H1 (cell line): ENCODE data around the gene SMAD6. TPM values are rescaled to one million over a fixed set of nuclear protein-coding genes. Genes with fewer than 3 reads are reported as not detected.
A peak's percentile ranks its signal among the peaks of the same experiment; 100 is the strongest.

ENCODE experiments used
- CTCF ChIA-PET: fragments of 300-600 bp; sonication (Branson Sonifier 250); formaldehyde crosslinking; loops from one replicate; lab custom pipeline; 2021; ENCODE audit not compliant: partially characterized antibody; lab: Charles Lee
- POLR2A ChIA-PET: fragments of 300-600 bp; sonication (Branson Sonifier 250); formaldehyde crosslinking; loops from one replicate; lab custom pipeline; 2021; ENCODE audit warnings: inconsistent platforms; ENCODE audit not compliant: partially characterized antibody; lab: Charles Lee
- DNase-seq, 2 experiments: peaks; one replicate each; pipeline versions ENCODE4 v3.0.0 to v3.0.0-alpha.2; 2010 to 2022; ENCODE audit warnings: low spot score in 2 of 2, low read depth in 1 of 2, mixed read lengths in 1 of 2
- FAIRE-seq: peaks from 2 replicates; lab custom pipeline; 2011; peaks lifted over from hg19 to GRCh38; lab: Jason Lieb, UNC
- H2AFZ ChIP-seq: 2 replicates; pipeline ENCODE4 v1.8.1; 2012; ENCODE audit warnings: low read length, inconsistent platforms
- H2AK5ac ChIP-seq: 2 replicates; pipeline ENCODE4 v1.6.1; 2013; ENCODE audit warnings: low read depth, low read length
- H2BK120ac ChIP-seq: replicated peaks from 2 replicates; pipeline ENCODE3; 2013; ENCODE audit warnings: low read depth, low read length, inconsistent platforms
- H2BK12ac ChIP-seq: 2 replicates; pipeline ENCODE4 v1.6.1; 2013; ENCODE audit warnings: low read depth, low read length
- H2BK15ac ChIP-seq: 2 replicates; pipeline ENCODE4 v1.6.1; 2013; ENCODE audit warnings: low read length
- H2BK20ac ChIP-seq: 2 replicates; pipeline ENCODE4 v1.6.1; 2013; ENCODE audit warnings: low read length
- H2BK5ac ChIP-seq: 2 replicates; pipeline ENCODE4 v1.6.1; 2013; ENCODE audit warnings: low read depth, low read length
- H3K14ac ChIP-seq: 2 replicates; pipeline ENCODE4 v1.6.1; 2013; ENCODE audit warnings: inconsistent platforms; ENCODE audit not compliant: insufficient read length
- H3K18ac ChIP-seq: 2 replicates; pipeline ENCODE4 v1.6.1; 2013; ENCODE audit warnings: low read length; ENCODE audit errors: extremely low read depth
- H3K23ac ChIP-seq: 2 replicates; pipeline ENCODE4 v1.6.1; 2013; ENCODE audit warnings: inconsistent platforms; ENCODE audit not compliant: insufficient read length
- H3K23me2 ChIP-seq: 2 replicates; pipeline ENCODE4 v1.6.1; 2013; ENCODE audit warnings: low read depth, low read length
- H3K27ac ChIP-seq: 2 replicates; pipeline ENCODE4 v1.6.1; 2011; ENCODE audit warnings: low read depth, low read length, inconsistent platforms
- H3K27me3 ChIP-seq, 4 experiments: replicated peaks in 1 of 4; 1 replicate in 1 of 4; 2 replicates in 3 of 4; pipeline versions ENCODE4 v1.6.1 to v1.8.1; 2011 to 2013; ENCODE audit warnings: low read length in 3 of 4, mild to moderate bottlenecking in 3 of 4, inconsistent platforms in 2 of 4, mixed read lengths in 2 of 4, moderate library complexity in 1 of 4; ENCODE audit not compliant: control insufficient read depth in 3 of 4, insufficient read depth in 3 of 4; ENCODE audit errors: extremely low read depth in 1 of 4
- H3K36me3 ChIP-seq, 4 experiments: 2 replicates each; pipeline versions ENCODE4 v1.6.1 to v1.8.1; 2011 to 2013; ENCODE audit warnings: mild to moderate bottlenecking in 4 of 4, low read length in 3 of 4, moderate library complexity in 2 of 4, control low read depth in 1 of 4, inconsistent platforms in 1 of 4; ENCODE audit not compliant: insufficient read depth in 4 of 4, control insufficient read depth in 2 of 4
- H3K4ac ChIP-seq: replicated peaks from 2 replicates; pipeline ENCODE3; 2013; ENCODE audit warnings: low read length, low read depth, mixed read lengths, inconsistent platforms; ENCODE audit not compliant: insufficient read length
- H3K4me1 ChIP-seq, 4 experiments: replicated peaks in 1 of 4; 1 replicate in 1 of 4; 2 replicates in 3 of 4; pipeline versions ENCODE4 v1.6.1 to v1.8.1; 2011 to 2013; ENCODE audit warnings: low read length in 3 of 4, inconsistent platforms in 2 of 4, mixed read lengths in 1 of 4; ENCODE audit not compliant: insufficient read depth in 4 of 4, control insufficient read depth in 3 of 4
- H3K4me2 ChIP-seq, 2 experiments: 2 replicates each; pipeline versions ENCODE4 v1.6.1 to v1.8.1; 2011 to 2013; ENCODE audit warnings: low read depth in 2 of 2, low read length in 2 of 2, control low read depth in 1 of 2, inconsistent platforms in 1 of 2, mild to moderate bottlenecking in 1 of 2; ENCODE audit not compliant: insufficient read depth in 1 of 2
- H3K4me3 ChIP-seq, 4 experiments: fragments of 200-600, 300-600 bp in 1 of 4; sonication (generic), shearing (Covaris generic), sonication (Bioruptor Twin) in 1 of 4; 2 replicates each; pipeline versions ENCODE4 v1.5.1 to v1.8.1; 2011 to 2016; ENCODE audit warnings: low read length in 4 of 4, low read depth in 3 of 4, control low read depth in 2 of 4, inconsistent platforms in 2 of 4, mild to moderate bottlenecking in 2 of 4, mixed read lengths in 1 of 4, moderate library complexity in 1 of 4; ENCODE audit not compliant: insufficient read depth in 2 of 4; ENCODE audit errors: extremely low read depth in 1 of 4
- H3K56ac ChIP-seq: replicated peaks from 2 replicates; pipeline ENCODE3; 2013; ENCODE audit warnings: low read depth, mild to moderate bottlenecking, mixed read lengths, low read length, inconsistent platforms; ENCODE audit not compliant: insufficient read length
- H3K79me1 ChIP-seq: 2 replicates; pipeline ENCODE4 v1.6.1; 2013; ENCODE audit warnings: low read depth, low read length, control low read depth
- H3K79me2 ChIP-seq, 2 experiments: 2 replicates each; pipeline versions ENCODE4 v1.6.1 to v1.8.1; 2012 to 2013; ENCODE audit warnings: low read length in 2 of 2, mild to moderate bottlenecking in 2 of 2, inconsistent platforms in 1 of 2; ENCODE audit not compliant: insufficient read depth in 2 of 2, control insufficient read depth in 1 of 2
- H3K9ac ChIP-seq, 4 experiments: replicated peaks in 1 of 4; 1 replicate in 1 of 4; 2 replicates in 3 of 4; pipeline versions ENCODE4 v1.6.1 to v1.8.1; 2011 to 2013; ENCODE audit warnings: low read depth in 3 of 4, low read length in 3 of 4, control low read depth in 2 of 4, mild to moderate bottlenecking in 2 of 4, moderate library complexity in 2 of 4, inconsistent platforms in 1 of 4; ENCODE audit errors: extremely low read depth in 1 of 4
- H3K9me3 ChIP-seq, 2 experiments: 2 replicates each; pipeline versions ENCODE4 v1.6.1 to v1.8.1; 2012 to 2013; ENCODE audit warnings: mild to moderate bottlenecking in 2 of 2, moderate library complexity in 2 of 2, control low read depth in 1 of 2, inconsistent platforms in 1 of 2, low read depth in 1 of 2, low read length in 1 of 2, mixed read lengths in 1 of 2; ENCODE audit not compliant: insufficient read depth in 2 of 2
- H4K20me1 ChIP-seq, 2 experiments: replicated peaks in 1 of 2; 2 replicates each; pipeline versions ENCODE3 to v1.8.1; 2011 to 2013; ENCODE audit warnings: inconsistent platforms in 2 of 2, low read length in 2 of 2, mild to moderate bottlenecking in 1 of 2; ENCODE audit not compliant: insufficient read depth in 2 of 2, control insufficient read depth in 1 of 2
- H4K5ac ChIP-seq: 2 replicates; pipeline ENCODE4 v1.6.1; 2013; ENCODE audit warnings: low read length, low read depth, mixed read lengths, inconsistent platforms; ENCODE audit not compliant: insufficient read length
- H4K8ac ChIP-seq: 2 replicates; pipeline ENCODE4 v1.8.0; 2013; ENCODE audit warnings: mild to moderate bottlenecking, moderate library complexity, low read length, inconsistent platforms; ENCODE audit not compliant: insufficient read depth; ENCODE audit errors: extremely low read depth
- H4K91ac ChIP-seq: replicated peaks from 2 replicates; pipeline ENCODE3; 2013; ENCODE audit warnings: low read length, mixed read lengths, inconsistent platforms; ENCODE audit not compliant: insufficient read length
- CBX5 ChIP-seq: fragments of 300-800, 300-1000 bp; sonication (generic); IDR thresholded peaks from 2 replicates; pipeline ENCODE4 v1.7.1; 2016; ENCODE audit warnings: antibody characterized with exemption, low read length, low read depth
- WGBS, 2 experiments: shearing (Covaris generic) in 1 of 2; methylation state at CpG; one replicate each; pipeline versions ENCODE4 v1.1.6 to v1.1.7; 2013 to 2015; ENCODE audit warnings: low lambda C conversion rate in 2 of 2, mixed read lengths in 2 of 2, inconsistent platforms in 1 of 2, low coverage in 1 of 2, missing lambda C conversion rate in 1 of 2; ENCODE audit not compliant: insufficient replicate concordance in 2 of 2, insufficient coverage in 1 of 2, insufficient read length in 1 of 2; ENCODE audit errors: extremely low coverage in 1 of 2, missing lambda C conversion rate in 1 of 2; 5-methylcytosine and 5-hydroxymethylcytosine counted together
- polyA plus RNA-seq, 7 experiments: library from polyadenylated mRNA; depleted of rRNA in 3 of 7; stranded (reverse) in 5 of 7; unstranded in 2 of 7; fragments of >200 nt in 5 of 7; fragments of 200-250 nt in 2 of 7; gene quantifications; 1 replicate in 5 of 7; 2 replicates in 1 of 7; 4 replicates in 1 of 7; pipeline versions ENCODE4 v1.2.1 to v1.2.3, GENCODE V29; 2011 to 2013; ENCODE audit warnings: missing spikeins in 2 of 7, mixed read lengths in 2 of 7
- total RNA-seq: library from RNA; stranded (reverse); fragmentation: NEBNext Ultra II Directional; extraction: Animal tissue kit (Norgen Biotek cat#: 25700); gene quantifications from 2 replicates; pipeline ENCODE4 v1.2.1, GENCODE V29; 2021

The SMAD6 gene
- total and polyA plus RNA-seq, 2 of the 8 experiments (the other 6 are each of a cell fraction or from before 2014, with no cell fraction given): 1.8 to 7.0 TPM

DNA sequence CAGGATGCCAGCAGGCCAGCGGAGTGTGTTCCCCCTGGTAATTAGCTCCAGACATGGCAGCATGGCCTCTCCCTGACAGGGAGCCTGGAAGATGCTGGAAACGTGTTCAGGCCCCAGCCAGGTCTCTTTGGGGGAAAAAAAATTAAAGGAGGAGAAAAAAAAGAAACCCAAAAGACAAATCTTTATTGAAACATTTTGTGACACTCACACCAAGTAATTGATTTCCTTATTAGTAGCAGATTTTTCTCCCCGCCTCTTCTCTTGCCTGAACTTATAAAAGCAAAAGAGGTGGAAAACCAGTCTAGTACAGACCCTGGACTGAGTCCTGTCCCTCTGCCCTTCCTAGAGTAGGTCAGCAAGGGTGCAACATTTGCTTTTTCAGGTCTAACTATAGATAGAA is 42.7 kb upstream of the SMAD6 start:
- Histone ChIP-seq H3K23ac (no peak overlapping the region), H3K27ac (no peak overlapping the region), H3K23me2 (peaks cover 8% of the 10 kb centered on the region; the same call in 1 of the 2 replicates), H3K27me3 (peaks cover 0 to 2% (median 0%) of the 10 kb centered on the region in 4 experiments; a peak in 1 of 7 replicates), H2AK5ac (no peak overlapping the region), H3K9me3 (no peaks in the 10 kb centered on the region), H2BK15ac (peak overlapping the region; percentile 62), H4K20me1 (no peaks in the 10 kb centered on the region), H3K4me3 (no peak overlapping the region), H4K5ac (no peak overlapping the region), H3K79me2 (no peaks in the 10 kb centered on the region), H2AFZ (no peak overlapping the region), H3K14ac (no peak overlapping the region), H2BK20ac (peak overlapping the region; percentile 24; the same call in 1 of the 2 replicates), H4K8ac (no peak overlapping the region), H4K91ac (peak overlapping the region; percentile 75), H3K4ac (no peak overlapping the region), H3K4me1 (peaks cover 16 to 28% (median 23%) of the 10 kb centered on the region in 4 experiments), H3K36me3 (no peaks in the 10 kb centered on the region), H2BK12ac (peak overlapping the region; percentile 30; the same call in 1 of the 2 replicates), H3K18ac (no peak overlapping the region), H3K56ac (no peak overlapping the region), H3K9ac (no peak overlapping the region), H2BK5ac (no peak overlapping the region), H3K79me1 (no peaks in the 10 kb centered on the region), H2BK120ac (no peak overlapping the region), H3K4me2 (no peak overlapping the region)
- WGBS, 2 experiments: 79% methylated on average over 3 of the region's 3 CpGs; no CpG with 5 or more reads in 1 of the 2 experiments
- ChIA-PET POLR2A (interaction anchor here (1.6 kb wide), 1 partner anchor 11 kb away, joined by 4 read pairs; no protein-coding TSS in a partner anchor), CTCF (interaction anchor here (1.1 to 1.5 kb wide), 2 partner anchors 11 to 39 kb away, joined by 3 read pairs; no protein-coding TSS in a partner anchor)
- FAIRE-seq (no peak), DNase-seq (no peak)
- no peak for TF ChIP-seq CBX5
